HuH-7 (cell line): Measurements from ENCODE around the gene ARHGAP33.
"Not testable (repeated sequence)": the region's sequence is repeated elsewhere in the genome, so short reads cannot be mapped to it uniquely, and the experiment has no call there.

Experiments used
- DNase-seq: peaks from one replicate; pipeline ENCODE4 v3.0.0; 2011; ENCODE audit warnings: low spot score

ARHGAP33 gene

GRCh38 chr19:35792312-35792711, 16.9 kb downstream of the ARHGAP33 start:
- no peak for DNase-seq

- DNase-seq: no peak
Observed at GRCh38 chr19:35792888-35793287, 17.5 kb downstream of the ARHGAP33 start.

- no peak for DNase-seq
Observed at GRCh38 chr19:35793381-35794165, 18.2 kb downstream of the ARHGAP33 start.

DNA sequence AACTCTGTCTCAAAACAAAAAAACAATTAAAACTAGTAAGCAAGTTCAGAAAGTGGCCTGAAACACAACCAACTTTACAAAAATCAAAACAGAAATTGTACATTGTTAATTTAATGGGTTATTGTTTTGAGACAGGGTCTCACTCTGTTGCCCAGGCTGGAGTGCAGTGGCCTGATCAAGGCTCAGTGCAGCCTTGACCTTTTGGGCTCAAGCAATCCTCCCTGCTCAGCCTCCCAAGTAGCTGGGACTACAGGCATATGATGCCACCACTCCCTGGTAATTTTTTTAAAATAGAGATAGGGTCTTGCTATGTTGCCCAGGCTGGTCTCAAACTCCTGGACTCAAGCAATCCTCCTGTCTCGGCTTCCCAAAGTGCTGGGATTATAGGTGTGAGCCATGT, 20.2 kb downstream of the ARHGAP33 start:
- DNase-seq: not testable (repeated sequence)

- DNase-seq: no peak
Observed at GRCh38 chr19:35796645-35797542, 21.5 kb downstream of the ARHGAP33 start.

DNA sequence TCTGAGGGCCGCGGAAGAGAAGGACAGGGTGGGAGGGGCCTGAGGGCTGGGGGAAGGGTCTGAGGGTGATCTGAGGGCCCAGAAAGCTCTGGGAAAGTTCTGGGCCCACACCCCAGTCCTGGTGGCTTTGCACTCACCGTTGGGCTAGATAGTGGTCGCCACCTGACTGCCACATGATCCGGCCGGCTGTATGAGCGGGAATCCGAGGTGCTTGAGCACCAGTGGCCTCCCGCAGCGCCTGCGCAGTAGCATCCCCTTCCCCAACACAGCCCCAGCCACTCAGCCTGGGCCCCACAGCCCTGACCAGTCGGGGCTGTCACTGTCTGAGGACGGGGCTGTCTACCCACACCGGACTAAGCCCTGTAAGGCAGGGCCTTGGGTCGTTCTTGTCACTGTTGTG, 22.3 kb downstream of the ARHGAP33 start:
- no peak for DNase-seq

- DNase-seq: no peak
Observed at GRCh38 chr19:35801828-35802227, 26.5 kb downstream of the ARHGAP33 start.

GRCh38 chr19:35805526-35806102, 30.2 kb downstream of the ARHGAP33 start:
- no peak for DNase-seq

DNA sequence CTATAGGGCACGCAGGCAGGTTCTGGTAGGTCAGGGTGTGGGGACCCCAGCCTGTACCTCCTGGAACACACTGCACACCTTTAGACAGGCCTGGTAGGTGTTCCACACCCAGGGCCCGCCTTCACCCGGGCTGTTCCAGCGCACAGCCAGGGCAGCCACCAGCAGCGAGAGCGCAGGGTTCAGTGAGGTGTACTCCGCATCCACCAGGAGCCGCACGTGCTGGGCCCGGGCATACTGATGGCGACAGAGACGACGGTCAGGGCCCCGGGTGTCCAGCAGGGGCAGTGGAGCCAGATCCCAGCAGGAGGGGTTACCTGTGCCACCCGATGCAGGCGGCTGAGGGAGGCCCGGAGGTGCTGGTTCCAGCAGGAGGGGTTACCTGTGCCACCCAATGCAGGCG, 31.2 kb downstream of the ARHGAP33 start:
- no peak for DNase-seq

DNA sequence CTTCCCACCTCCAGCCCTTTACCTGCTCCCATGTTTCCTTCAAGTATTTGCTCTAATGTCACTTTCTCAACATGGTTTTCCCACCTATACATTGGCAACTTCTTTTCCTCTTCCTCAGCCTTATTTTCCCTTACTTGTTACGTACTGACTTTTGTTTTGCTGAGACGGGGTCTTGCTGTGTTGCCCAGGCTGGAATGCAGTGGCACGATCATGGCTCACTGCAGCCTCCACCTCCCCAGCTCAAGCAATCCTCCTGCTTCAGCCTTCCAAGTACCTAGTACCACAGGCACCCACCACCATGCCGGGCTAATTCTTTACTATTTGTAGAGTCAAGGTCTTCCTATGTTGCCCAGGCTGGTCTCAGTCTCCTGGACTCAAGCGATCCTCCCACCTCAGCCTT, 32.3 kb downstream of the ARHGAP33 start:
- no peak for DNase-seq

- DNase-seq: no peak
Observed at GRCh38 chr19:35811317-35812219, 36.2 kb downstream of the ARHGAP33 start.

DNA sequence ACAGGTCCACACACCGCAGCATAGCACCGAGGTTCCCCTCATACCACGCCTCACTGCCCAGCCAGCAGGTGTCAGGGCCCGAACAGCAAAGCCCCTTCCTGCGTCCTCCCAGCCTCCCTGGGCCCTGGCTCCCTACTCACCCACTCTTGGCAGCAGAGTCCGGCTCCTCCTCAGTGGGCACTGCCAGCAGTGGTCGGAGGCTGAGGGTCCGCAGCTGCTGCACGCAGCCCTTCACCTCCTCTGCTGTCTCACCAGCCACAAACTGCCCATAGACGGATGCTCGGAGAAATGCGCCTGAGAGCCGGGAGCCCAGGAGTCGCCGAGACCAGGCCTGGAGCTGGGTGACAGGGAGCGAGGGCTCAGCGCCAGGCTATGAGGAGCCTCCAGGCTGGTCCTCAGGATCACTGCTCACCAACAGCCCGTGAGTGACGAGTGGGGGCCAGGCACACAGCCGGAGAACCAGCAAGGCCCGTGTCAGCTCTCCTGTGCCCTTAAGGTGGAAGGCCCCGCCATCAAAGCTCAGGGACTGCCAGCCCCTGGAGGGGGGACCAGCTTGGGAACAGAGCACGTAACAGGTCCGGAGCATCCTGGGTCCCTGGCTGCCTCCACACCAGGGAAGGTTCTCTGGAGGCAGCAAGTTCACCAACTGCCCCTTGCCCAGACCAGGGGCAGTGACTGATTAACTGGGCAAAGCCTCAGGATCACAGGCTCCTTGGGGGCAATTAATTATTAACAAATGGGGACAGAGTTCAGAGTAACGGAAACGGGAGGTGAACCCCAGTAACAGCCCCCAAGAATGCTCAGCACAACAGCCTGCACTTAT, 37.1 kb downstream of the ARHGAP33 start, which contains the start of gene PRODH2:
PRODH2 (minus strand) TSS at position 626 of the 823 bp plus-strand sequence; CDS start at position 586, 40 bp downstream.
- DNase-seq: no peak

- DNase-seq: no peak
Observed at GRCh38 chr19:35813043-35813890, 37.9 kb downstream of the ARHGAP33 start.

DNA sequence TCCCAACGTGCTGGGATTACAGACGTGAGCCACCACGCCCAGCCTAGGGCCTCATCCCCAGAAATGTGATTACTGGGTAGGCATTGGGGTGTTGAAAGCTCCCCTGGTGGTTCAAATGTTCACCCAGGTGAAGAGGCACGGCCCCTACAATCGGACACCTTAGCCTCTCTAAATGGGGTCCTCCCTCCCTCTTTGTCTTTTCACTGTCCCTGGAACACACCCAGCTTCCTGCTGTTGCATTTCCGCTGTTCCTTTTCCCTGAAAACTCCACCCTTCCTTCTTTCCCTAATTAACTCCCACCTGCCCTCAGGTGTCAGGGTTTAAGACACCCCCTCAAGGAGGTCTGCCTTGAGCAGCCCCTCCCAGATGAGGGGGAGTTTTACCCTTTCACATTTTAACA, 40.9 kb downstream of the ARHGAP33 start:
- no peak for DNase-seq

DNA sequence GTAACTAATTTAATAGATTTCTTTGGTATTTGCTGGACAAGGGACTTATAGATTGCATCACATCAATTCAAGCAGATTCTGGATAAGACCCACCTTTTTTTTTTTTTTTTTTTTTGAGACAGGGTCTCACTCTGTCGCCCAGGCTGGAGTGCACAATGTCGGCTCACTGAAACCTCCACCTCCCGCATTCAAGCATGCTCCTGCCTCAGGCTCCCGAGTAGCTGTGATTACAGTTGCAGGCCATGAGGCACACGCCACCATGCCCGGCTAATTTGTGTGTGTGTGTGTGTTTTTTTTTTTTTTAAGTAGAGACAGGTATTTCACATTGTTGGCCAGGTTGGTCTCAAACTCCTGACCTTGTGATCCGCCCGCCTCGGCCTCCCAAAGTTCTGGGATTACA, 41.5 kb downstream of the ARHGAP33 start:
- no peak for DNase-seq

GRCh38 chr19:35818445-35818844, 43.1 kb downstream of the ARHGAP33 start:
- no peak for DNase-seq

DNA sequence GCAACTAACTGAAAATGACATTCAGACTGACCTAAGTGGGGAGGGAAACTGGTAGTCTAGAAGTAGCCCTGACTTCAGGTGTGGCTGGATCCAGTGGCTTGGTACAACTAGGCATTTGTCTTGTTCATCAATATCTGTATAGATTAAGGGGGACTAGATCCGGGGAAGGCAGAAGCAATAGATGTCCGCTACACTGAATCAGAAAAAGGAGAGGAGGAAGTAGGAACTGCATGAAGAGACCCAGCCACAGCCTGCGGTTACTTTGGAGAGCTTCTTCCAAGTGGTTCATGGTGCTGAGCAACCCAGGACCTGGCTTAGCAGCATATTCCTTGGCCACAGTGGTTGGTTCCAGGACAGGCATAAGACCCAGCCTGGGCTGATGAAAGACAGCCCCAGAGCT, 47.2 kb downstream of the ARHGAP33 start:
- no peak for DNase-seq

DNA sequence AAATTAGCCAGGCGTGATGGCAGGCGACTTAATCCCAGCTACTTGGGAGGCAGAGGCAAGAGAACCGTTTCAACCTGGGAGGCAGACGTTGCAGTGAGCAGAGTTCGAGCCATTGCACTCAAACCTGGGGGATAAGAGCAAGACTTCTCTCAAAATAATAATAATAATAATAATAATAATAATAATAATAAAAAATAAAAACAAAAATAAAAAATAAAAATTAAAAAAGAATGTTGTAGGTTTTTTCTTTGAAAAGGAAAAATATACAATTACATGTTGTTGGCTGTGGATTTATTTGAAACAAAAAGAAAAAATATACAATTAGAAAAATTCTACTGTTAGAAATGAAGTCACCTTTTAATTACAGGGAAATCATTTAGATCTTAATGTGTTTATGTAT, 48.8 kb downstream of the ARHGAP33 start:
- DNase-seq: no peak

DNA sequence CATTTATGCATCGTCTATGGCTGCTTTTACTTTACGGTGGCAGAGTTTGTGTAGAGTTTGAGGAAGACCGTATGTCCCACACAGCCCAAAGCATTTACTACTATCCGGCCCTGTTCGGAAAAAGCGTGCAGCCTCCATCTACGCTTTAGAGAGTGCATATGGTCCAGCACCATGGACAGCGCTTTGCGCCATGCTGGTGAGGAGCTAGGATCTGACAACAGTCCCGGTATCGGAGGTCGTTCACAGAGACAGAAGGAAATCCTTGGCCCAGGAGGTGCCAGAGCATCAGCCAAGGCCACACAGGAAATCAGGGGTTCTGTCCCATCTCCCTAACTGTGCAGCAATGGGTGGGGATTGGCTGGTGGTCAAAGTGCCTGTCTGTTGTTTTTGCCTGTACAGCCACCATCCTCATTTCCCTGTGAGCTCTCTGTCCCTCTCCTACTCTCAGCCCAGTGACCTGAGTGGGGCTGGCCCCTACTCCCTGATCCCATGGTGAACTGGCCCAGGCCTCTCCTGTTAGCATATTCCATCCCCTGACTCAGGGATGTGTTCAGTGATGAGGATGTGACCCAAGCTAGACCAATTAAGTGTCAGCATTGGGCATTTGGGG, 53.4 kb downstream of the ARHGAP33 start:
- DNase-seq: peak; percentile 84
